ENCODE results near the gene FOXP1. TPM values are rescaled to one million over a fixed set of nuclear protein-coding genes. Genes with fewer than 3 reads are reported as not detected.

The FOXP1 gene
- total RNA-seq, 1 experiment from 2014 or later = 58.4 TPM

DNA sequence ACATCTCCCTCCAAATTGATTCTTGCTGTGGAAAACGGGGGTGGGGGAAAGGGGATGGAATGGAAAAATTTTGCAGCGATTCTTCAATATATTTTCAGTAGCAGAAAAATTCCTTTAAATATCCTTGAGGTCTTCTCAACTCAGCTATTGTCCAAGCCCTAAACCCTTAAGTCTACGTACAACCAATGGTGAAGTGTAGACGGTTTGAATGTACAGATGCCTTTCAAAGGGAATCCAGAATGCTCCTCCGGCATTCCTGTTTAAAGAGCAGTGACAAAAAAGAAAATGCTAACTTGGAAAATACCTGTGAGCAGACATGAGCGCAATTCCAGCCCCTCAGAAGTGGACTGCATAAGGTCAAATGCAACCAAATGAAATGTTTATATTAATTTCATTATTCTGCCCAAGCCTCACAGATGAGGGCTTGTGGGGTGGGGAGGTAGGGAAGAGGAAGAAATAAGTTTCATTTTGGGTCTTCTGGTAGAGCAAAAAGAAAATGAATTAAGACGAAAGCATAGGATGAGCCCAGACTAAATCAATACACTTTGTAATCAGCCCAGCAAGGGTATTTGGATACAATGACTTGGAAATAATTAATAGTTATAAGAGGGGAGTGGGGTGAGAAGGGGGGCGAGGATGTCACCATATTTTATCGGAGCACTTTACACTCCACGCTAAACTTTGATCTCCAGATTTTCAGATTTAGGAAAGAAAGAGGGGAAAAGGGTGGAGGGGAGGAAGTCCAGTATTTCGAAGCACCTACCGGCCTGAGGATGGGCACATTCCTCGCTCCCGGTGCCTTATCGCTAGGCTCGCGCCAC lies 2.7 kb downstream of the FOXP1 start:
- Histone ChIP-seq H3K27me3 (replicated peaks; ENCODE audit: insufficient read depth, low read depth, low read length, poor library complexity) (no peaks in the 10 kb centered on the region), H3K4me3 (ENCODE audit: low read depth, low read length, poor library complexity, severe bottlenecking) (peak overlapping the region; percentile 73), H3K4me1 (ENCODE audit: insufficient read depth, low read length, poor library complexity, severe bottlenecking) (peaks cover 19% of the 10 kb centered on the region), H3K27ac (ENCODE audit: low read depth, low read length, poor library complexity, severe bottlenecking) (peak overlapping the region; percentile 85), H3K36me3 (ENCODE audit: insufficient read depth, low read length, poor library complexity, severe bottlenecking) (no peaks in the 10 kb centered on the region), H3K9me3 (ENCODE audit: low read depth, low read length, poor library complexity, severe bottlenecking) (no peaks in the 10 kb centered on the region)
- ChIA-PET POLR2A (ENCODE audit: low non-redundant PET) (no interaction called here), CTCF (no interaction called here)
- no TSS peak for BruUV-seq (replicated peaks)
- TF ChIP-seq, protein P1, sequence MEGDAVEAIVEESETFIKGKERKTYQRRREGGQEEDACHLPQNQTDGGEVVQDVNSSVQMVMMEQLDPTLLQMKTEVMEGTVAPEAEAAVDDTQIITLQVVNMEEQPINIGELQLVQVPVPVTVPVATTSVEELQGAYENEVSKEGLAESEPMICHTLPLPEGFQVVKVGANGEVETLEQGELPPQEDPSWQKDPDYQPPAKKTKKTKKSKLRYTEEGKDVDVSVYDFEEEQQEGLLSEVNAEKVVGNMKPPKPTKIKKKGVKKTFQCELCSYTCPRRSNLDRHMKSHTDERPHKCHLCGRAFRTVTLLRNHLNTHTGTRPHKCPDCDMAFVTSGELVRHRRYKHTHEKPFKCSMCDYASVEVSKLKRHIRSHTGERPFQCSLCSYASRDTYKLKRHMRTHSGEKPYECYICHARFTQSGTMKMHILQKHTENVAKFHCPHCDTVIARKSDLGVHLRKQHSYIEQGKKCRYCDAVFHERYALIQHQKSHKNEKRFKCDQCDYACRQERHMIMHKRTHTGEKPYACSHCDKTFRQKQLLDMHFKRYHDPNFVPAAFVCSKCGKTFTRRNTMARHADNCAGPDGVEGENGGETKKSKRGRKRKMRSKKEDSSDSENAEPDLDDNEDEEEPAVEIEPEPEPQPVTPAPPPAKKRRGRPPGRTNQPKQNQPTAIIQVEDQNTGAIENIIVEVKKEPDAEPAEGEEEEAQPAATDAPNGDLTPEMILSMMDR (conservative IDR thresholded peaks at IDR 0.05; ENCODE audit: low read depth, low read length) = no peak
- TF ChIP-seq EZH2 (IDR thresholded peaks at IDR 0.05; ENCODE audit: borderline replicate concordance, low read depth, low read length, poor library complexity, severe bottlenecking) = no peak
- DNase-seq (ENCODE audit: low spot score) = no peak
- intact Hi-C loops (cut with micrococcal nuclease; ENCODE audit: unreplicated experiment) = loop anchor here (10.0 kb wide), 3 partner anchors 516 to 1026 kb away; no protein-coding TSS in a partner anchor

DNA sequence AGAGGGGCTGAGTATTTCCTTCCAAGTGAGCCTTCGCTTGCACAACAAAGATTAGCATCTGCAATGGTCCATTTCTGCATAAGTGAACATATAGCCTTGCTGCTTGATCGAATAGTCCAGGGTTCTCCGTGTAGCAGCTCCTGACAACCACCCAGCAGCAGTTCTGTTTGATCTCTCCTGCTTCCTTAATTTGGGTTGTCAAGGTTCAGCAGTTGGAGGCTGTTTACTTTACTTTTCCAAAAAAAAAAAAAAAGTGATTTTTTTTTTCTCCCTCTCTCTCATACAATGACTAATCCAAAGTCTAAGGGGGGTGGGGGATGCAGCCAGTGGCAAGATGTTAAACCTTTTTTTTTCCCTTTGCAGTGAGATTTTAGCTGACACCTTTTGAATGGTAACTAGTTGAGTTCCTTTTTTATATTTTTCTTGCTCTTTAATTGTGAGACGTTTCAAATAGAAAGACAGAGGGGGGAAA lies 3.6 kb downstream of the FOXP1 start:
- Histone ChIP-seq H3K9me3 (ENCODE audit: low read depth, low read length, poor library complexity, severe bottlenecking) (no peaks in the 10 kb centered on the region), H3K36me3 (ENCODE audit: insufficient read depth, low read length, poor library complexity, severe bottlenecking) (no peaks in the 10 kb centered on the region), H3K4me3 (ENCODE audit: low read depth, low read length, poor library complexity, severe bottlenecking) (no peak overlapping the region), H3K4me1 (ENCODE audit: insufficient read depth, low read length, poor library complexity, severe bottlenecking) (peaks cover 10% of the 10 kb centered on the region), H3K27me3 (replicated peaks; ENCODE audit: insufficient read depth, low read depth, low read length, poor library complexity) (no peaks in the 10 kb centered on the region), H3K27ac (ENCODE audit: low read depth, low read length, poor library complexity, severe bottlenecking) (no peak overlapping the region)
- POLR2A ChIA-PET (ENCODE audit: low non-redundant PET) = no interaction called here
- intact Hi-C loops (cut with micrococcal nuclease; ENCODE audit: unreplicated experiment) = loop anchor here (10.0 kb wide), 3 partner anchors 515 to 1025 kb away; no protein-coding TSS in a partner anchor
- CTCF ChIA-PET = no interaction called here
- BruUV-seq (replicated peaks) = no TSS peak
- TF ChIP-seq, protein P1 (conservative IDR thresholded peaks at IDR 0.05; ENCODE audit: low read depth, low read length) = no peak
- DNase-seq (ENCODE audit: low spot score) = peak; percentile 1

DNA sequence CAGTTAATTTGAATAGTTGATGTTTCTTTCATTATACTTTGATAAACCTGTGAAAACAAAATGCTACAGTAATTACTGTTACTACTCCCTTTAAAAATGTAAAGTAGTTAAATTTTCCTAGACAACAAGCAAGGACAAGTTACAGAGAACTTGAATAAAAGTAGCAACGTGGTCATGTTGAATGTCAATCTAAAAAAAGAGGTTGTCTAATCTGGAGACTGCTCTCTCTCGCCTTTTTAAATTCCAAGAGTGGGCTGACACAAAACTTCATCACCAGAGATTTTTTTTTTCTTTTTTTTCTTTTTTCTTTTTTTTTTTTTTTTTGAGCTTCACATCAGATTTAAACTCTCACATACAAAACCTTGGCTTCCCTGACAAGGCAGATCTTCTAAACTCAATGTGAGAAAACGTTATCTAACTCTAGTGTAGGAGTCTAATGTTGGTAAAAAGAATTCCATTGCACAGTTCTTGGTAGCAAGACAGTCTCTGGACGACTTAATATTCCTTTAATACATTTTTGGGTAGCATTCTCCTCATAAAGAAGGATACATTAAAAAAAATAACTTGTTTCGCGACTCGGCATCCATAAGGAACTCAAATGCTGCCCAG lies 4.1 kb downstream of the FOXP1 start:
- peaks cover 6% of the 10 kb centered on the region for H3K4me1 ChIP-seq (ENCODE audit: insufficient read depth, low read length, poor library complexity, severe bottlenecking)
- CTCF ChIA-PET = no interaction called here
- no peak for DNase-seq (ENCODE audit: low spot score)
- H3K36me3 ChIP-seq (ENCODE audit: insufficient read depth, low read length, poor library complexity, severe bottlenecking) = no peaks in the 10 kb centered on the region
- no peaks in the 10 kb centered on the region for H3K27me3 ChIP-seq (replicated peaks; ENCODE audit: insufficient read depth, low read depth, low read length, poor library complexity)
- H3K9me3 ChIP-seq (ENCODE audit: low read depth, low read length, poor library complexity, severe bottlenecking) = no peaks in the 10 kb centered on the region
- no peak for TF ChIP-seq EZH2 (IDR thresholded peaks at IDR 0.05; ENCODE audit: borderline replicate concordance, low read depth, low read length, poor library complexity, severe bottlenecking)
- TF ChIP-seq, protein P1 (conservative IDR thresholded peaks at IDR 0.05; ENCODE audit: low read depth, low read length) = no peak
- BruUV-seq (replicated peaks) = no TSS peak
- no peak overlapping the region for H3K4me3 ChIP-seq (ENCODE audit: low read depth, low read length, poor library complexity, severe bottlenecking)
- no peak overlapping the region for H3K27ac ChIP-seq (ENCODE audit: low read depth, low read length, poor library complexity, severe bottlenecking)
- intact Hi-C loops (cut with micrococcal nuclease; ENCODE audit: unreplicated experiment) = no loop called here
- POLR2A ChIA-PET (ENCODE audit: low non-redundant PET) = no interaction called here
